ENCODE results near the gene ABCF3. TPM values are rescaled to one million over a fixed set of nuclear protein-coding genes. Genes with fewer than 3 reads are reported as not detected.

ABCF3 gene
- total RNA-seq, 4 donors from 2014 or later: 31.8 to 54.9 (median 39.5) TPM

- no peaks in the 10 kb centered on the region for H3K36me3 ChIP-seq
- ATAC-seq: no peak
- H3K27ac ChIP-seq: no peak overlapping the region
- H3K9me3 ChIP-seq: no peaks in the 10 kb centered on the region
- H3K4me3 ChIP-seq: no peak overlapping the region
- H3K27me3 ChIP-seq: peaks cover 95% of the 10 kb centered on the region
- H3K4me1 ChIP-seq: peaks cover 0 to 28% (median 23%) of the 10 kb centered on the region in 3 donors
- WGBS, 2 donors (ENCODE audit: low coverage in 1 of 2): no CpG with 5 or more reads among the region's 23 CpGs
- TF ChIP-seq CTCF (IDR thresholded peaks at IDR 0.05): no peak
Observed at GRCh38 chr3:184233127-184233843, 47.3 kb downstream of the ABCF3 start.

DNA sequence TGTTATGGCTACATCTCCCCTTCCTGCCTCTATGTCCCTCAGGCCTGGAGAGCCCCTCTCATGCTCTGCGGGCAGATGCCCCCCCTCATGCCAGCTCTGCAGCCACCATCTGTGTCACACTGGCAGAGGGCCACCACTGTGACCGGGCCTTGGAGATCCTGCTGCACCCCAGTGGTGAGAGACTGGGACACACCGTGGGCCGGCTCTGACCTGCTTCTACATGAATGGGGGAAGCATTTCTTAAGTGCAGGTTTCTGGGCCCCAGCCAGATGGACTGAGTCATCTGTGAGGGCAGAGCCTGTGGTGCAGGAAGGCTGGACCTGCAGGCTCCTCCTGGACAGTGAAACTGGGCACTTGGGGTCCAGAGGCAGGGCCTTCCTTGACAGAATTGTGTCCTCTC lies 48.2 kb downstream of the ABCF3 start:
- no CpG with 5 or more reads among the region's 4 CpGs for WGBS, 2 donors (ENCODE audit: low coverage in 1 of 2)
- no peak for ATAC-seq
- H3K27ac ChIP-seq: no peak overlapping the region
- peaks cover 0 to 19% (median 17%) of the 10 kb centered on the region in 3 donors for H3K4me1 ChIP-seq
- no peaks in the 10 kb centered on the region for H3K9me3 ChIP-seq
- H3K4me3 ChIP-seq: no peak overlapping the region
- peaks cover 95% of the 10 kb centered on the region for H3K27me3 ChIP-seq
- no peaks in the 10 kb centered on the region for H3K36me3 ChIP-seq
- TF ChIP-seq CTCF (IDR thresholded peaks at IDR 0.05) (no peak), EP300 (IDR thresholded peaks at IDR 0.05) (no peak), POLR2AphosphoS5 (IDR thresholded peaks at IDR 0.05) (no peak), POLR2A (IDR thresholded peaks at IDR 0.05) (no peak)

DNA sequence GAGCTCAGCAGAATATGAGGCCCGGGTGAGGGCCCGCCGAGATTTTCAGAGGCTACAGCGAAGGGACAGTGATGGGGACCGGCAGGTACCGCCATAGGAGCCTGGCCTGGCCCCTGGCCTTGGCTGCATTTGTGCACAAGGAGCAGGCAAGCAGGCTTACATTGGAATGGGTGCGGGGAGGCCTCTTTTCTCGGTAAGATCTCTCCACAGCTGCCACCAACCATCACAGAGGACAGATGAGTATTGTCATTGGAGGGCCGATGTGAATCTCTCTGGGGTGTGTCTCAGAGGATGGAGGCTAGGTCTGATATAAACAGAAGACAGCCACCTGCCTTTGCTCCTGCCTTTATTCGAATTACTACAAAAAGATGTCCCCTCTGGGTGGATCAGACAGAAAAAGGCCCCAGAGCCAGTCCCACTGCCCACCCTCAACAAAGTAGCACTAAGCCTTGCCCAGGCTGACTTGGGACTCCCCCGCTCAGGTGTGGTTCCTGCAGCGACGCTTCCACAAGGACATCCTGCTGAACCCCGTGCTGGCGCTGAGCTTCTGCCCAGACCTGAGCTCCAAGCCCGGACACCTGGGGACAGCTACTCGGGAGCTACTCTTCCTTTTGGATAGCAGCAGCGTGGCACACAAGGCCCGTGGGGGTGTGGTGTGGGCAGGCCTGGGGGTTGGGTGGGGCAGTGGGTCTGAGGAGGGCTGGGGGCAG lies 48.8 kb downstream of the ABCF3 start:
- no peak for ATAC-seq
- Histone ChIP-seq H3K4me1 (peaks cover 0 to 13% (median 12%) of the 10 kb centered on the region in 3 donors), H3K27ac (no peak overlapping the region), H3K9me3 (no peaks in the 10 kb centered on the region), H3K4me3 (no peak overlapping the region), H3K27me3 (peaks cover 95% of the 10 kb centered on the region), H3K36me3 (no peaks in the 10 kb centered on the region)
- 80 to 90% methylated on average over 1 to 2 of the region's 19 CpGs for WGBS, 2 donors (ENCODE audit: low coverage in 1 of 2)
- TF ChIP-seq POLR2AphosphoS5 (IDR thresholded peaks at IDR 0.05): no peak
- no peak for TF ChIP-seq POLR2A (IDR thresholded peaks at IDR 0.05)
- no peak for TF ChIP-seq CTCF (IDR thresholded peaks at IDR 0.05)
- no peak for TF ChIP-seq EP300 (IDR thresholded peaks at IDR 0.05)

- TF ChIP-seq POLR2A (IDR thresholded peaks at IDR 0.05): no peak
- no peak for TF ChIP-seq CTCF (IDR thresholded peaks at IDR 0.05)
- TF ChIP-seq POLR2AphosphoS5 (IDR thresholded peaks at IDR 0.05): no peak
- no peak for TF ChIP-seq EP300 (IDR thresholded peaks at IDR 0.05)
Observed at GRCh38 chr3:184235381-184236032, 49.5 kb downstream of the ABCF3 start.

More at GRCh38 chr3:184235381-184236032, 49.5 kb downstream of the ABCF3 start:
- H3K9me3 ChIP-seq: no peaks in the 10 kb centered on the region
- no peak overlapping the region for H3K27ac ChIP-seq
- ATAC-seq: no peak
- H3K27me3 ChIP-seq: peaks cover 94% of the 10 kb centered on the region
- H3K36me3 ChIP-seq: no peaks in the 10 kb centered on the region
- no peak overlapping the region for H3K4me3 ChIP-seq
- H3K4me1 ChIP-seq: peaks cover 0 to 6% (median 5%) of the 10 kb centered on the region in 3 donors
- 85% methylated on average over 4 of the region's 4 CpGs; no CpG with 5 or more reads in 1 of the 2 donors for WGBS, 2 donors (ENCODE audit: low coverage in 1 of 2)

Data from gastroesophageal sphincter (tissue), 4 donors.